ENCODE measurements around the gene ACAN. TPM values are rescaled to one million over a fixed set of nuclear protein-coding genes. Genes with fewer than 3 reads are reported as not detected.

The ACAN gene
- total RNA-seq, 2 experiments from 2014 or later = not detected

GRCh38 chr15:88891540-88892254 lies 88.5 kb downstream of the ACAN start:
- TF ChIP-seq CTCF (IDR thresholded peaks at IDR 0.05) = no peak
- DNase-seq (no peak), ATAC-seq (ENCODE audit: poor library complexity) (no peak)
- Mint-ChIP-seq H3K27ac (no peak overlapping the region), H3K36me3 (ENCODE audit: low read depth) (peaks cover 37% of the 10 kb centered on the region), H3K4me1 (ENCODE audit: low read depth) (peaks cover 22% of the 10 kb centered on the region), H3K27me3 (no peaks in the 10 kb centered on the region), H3K9me3 (no peaks in the 10 kb centered on the region), H3K4me3 (no peak overlapping the region)
- Histone ChIP-seq H3K9me3 (ENCODE audit: control insufficient read depth in 1 of 2, insufficient read depth in 1 of 2, low read length in 2 of 2) (no peaks in the 10 kb centered on the region), H3K4me1 (ENCODE audit: insufficient read depth, low read length) (peaks cover 29% of the 10 kb centered on the region), H3K27ac (ENCODE audit: low read depth in 1 of 2, low read length in 2 of 2) (no peak overlapping the region), H3K27me3 (ENCODE audit: control insufficient read depth in 1 of 2, insufficient read depth in 2 of 2, low read length in 2 of 2) (no peaks in the 10 kb centered on the region), H3K4me3 (ENCODE audit: low read length) (no peak overlapping the region), H3K36me3 (ENCODE audit: insufficient read depth, low read length) (peaks cover 23% of the 10 kb centered on the region)
- ChIA-PET POLR2A (interaction anchor here (0.6 to 4.0 kb wide), 3 partner anchors 13 to 136 kb away, joined by 3 to 49 read pairs (median 6); no protein-coding TSS in a partner anchor), CTCF (interaction anchor here (0.6 to 1.2 kb wide), 2 partner anchors 9 to 13 kb away, joined by 3 to 6 read pairs (median 4); no protein-coding TSS in a partner anchor)
- intact Hi-C loops (cut with DNase I, micrococcal nuclease) = loop anchor here (5.0 to 10.0 kb wide), 2 partner anchors 417 to 446 kb away; no protein-coding TSS in a partner anchor

DNA sequence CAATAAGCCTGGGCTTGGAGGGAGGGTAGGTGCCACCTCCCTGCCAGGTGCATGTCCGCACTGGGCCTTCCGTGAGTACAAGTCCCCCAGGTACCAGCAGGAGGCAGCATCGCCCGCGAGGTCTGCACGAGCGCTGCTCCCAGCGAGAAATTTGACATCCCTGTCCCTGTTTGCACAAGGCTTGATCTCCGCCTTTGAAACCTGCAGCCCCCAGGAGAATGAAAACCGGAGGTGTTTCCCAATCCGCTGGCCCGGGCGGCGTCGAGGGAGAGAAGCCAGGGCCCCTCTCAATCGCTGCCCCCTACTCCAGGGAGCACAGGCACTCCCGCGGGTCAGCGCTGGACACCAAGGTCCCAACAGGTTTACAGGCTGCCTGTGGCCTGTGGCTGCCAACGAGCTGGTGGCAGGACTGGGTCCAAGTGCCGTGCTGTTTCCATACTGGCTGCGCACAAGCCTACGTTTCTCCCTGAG lies 91.1 kb downstream of the ACAN start:
- H3K9me3 Mint-ChIP-seq = no peaks in the 10 kb centered on the region
- H3K36me3 Mint-ChIP-seq (ENCODE audit: low read depth) = peaks cover 22% of the 10 kb centered on the region
- intact Hi-C loops (cut with DNase I, micrococcal nuclease) = loop anchor here (1.0 to 10.0 kb wide), 8 partner anchors 10 to 443 kb away; no protein-coding TSS in a partner anchor
- Histone ChIP-seq H3K27ac (ENCODE audit: low read depth in 1 of 2, low read length in 2 of 2) (no peak overlapping the region), H3K4me3 (ENCODE audit: low read length) (peak overlapping the region; percentile 72), H3K9me3 (ENCODE audit: control insufficient read depth in 1 of 2, insufficient read depth in 1 of 2, low read length in 2 of 2) (no peaks in the 10 kb centered on the region), H3K4me1 (ENCODE audit: insufficient read depth, low read length) (peaks cover 44% of the 10 kb centered on the region), H3K27me3 (ENCODE audit: control insufficient read depth in 1 of 2, insufficient read depth in 2 of 2, low read length in 2 of 2) (no peaks in the 10 kb centered on the region), H3K36me3 (ENCODE audit: insufficient read depth, low read length) (peaks cover 22% of the 10 kb centered on the region)
- H3K4me1 Mint-ChIP-seq (ENCODE audit: low read depth) = peaks cover 34% of the 10 kb centered on the region
- peak; percentile 92 for TF ChIP-seq CTCF (IDR thresholded peaks at IDR 0.05)
- peak; percentile 69 for ATAC-seq (ENCODE audit: poor library complexity)
- peak overlapping the region; percentile 97 for H3K4me3 Mint-ChIP-seq
- H3K27me3 Mint-ChIP-seq = no peaks in the 10 kb centered on the region
- peak; percentile 81 to 94 (median 88) for DNase-seq
- ChIA-PET POLR2A (interaction anchor here (1.3 to 4.0 kb wide), 2 partner anchors 10 to 124 kb away, joined by 3 to 49 read pairs; no protein-coding TSS in a partner anchor), CTCF (interaction anchor here (0.6 to 4.6 kb wide), 4 partner anchors 10 to 270 kb away, joined by 3 to 38 read pairs (median 6); no protein-coding TSS in a partner anchor)
- peak overlapping the region; percentile 85 for H3K27ac Mint-ChIP-seq

- ChIA-PET POLR2A (interaction anchor here (0.9 to 4.0 kb wide), 3 partner anchors 9 to 268 kb away, joined by 3 to 49 read pairs (median 3); no protein-coding TSS in a partner anchor), CTCF (interaction anchor here (0.6 to 4.6 kb wide), 5 partner anchors 9 to 283 kb away, joined by 3 to 38 read pairs (median 4); no protein-coding TSS in a partner anchor)
- TF ChIP-seq CTCF (IDR thresholded peaks at IDR 0.05) = no peak
- peaks cover 34% of the 10 kb centered on the region for H3K4me1 Mint-ChIP-seq (ENCODE audit: low read depth)
- DNase-seq (peak; percentile 23 to 78 (median 47)), ATAC-seq (ENCODE audit: poor library complexity) (peak; percentile 18)
- H3K36me3 Mint-ChIP-seq (ENCODE audit: low read depth) = peaks cover 17% of the 10 kb centered on the region
- Histone ChIP-seq H3K36me3 (ENCODE audit: insufficient read depth, low read length) (peaks cover 20% of the 10 kb centered on the region), H3K4me1 (ENCODE audit: insufficient read depth, low read length) (peaks cover 44% of the 10 kb centered on the region), H3K27ac (ENCODE audit: low read depth in 1 of 2, low read length in 2 of 2) (peak within 1 kb of the TSS; percentile 34 to 74), H3K9me3 (ENCODE audit: control insufficient read depth in 1 of 2, insufficient read depth in 1 of 2, low read length in 2 of 2) (no peaks in the 10 kb centered on the region), H3K4me3 (ENCODE audit: low read length) (peak within 1 kb of the TSS; percentile 72), H3K27me3 (ENCODE audit: control insufficient read depth in 1 of 2, insufficient read depth in 2 of 2, low read length in 2 of 2) (no peaks in the 10 kb centered on the region)
- no peaks in the 10 kb centered on the region for H3K27me3 Mint-ChIP-seq
- intact Hi-C loops (cut with DNase I, micrococcal nuclease) = loop anchor here (1.0 to 10.0 kb wide), 9 partner anchors 9 to 442 kb away; partner anchors contain the start of genes MRPL46 (in 1 of the 2) and MRPS11 (in 1 of the 2)
- peak within 1 kb of the TSS; percentile 97 for H3K4me3 Mint-ChIP-seq
- H3K9me3 Mint-ChIP-seq = no peaks in the 10 kb centered on the region
- H3K27ac Mint-ChIP-seq = peak within 1 kb of the TSS; percentile 85
Measured at GRCh38 chr15:88894819-88895767, 91.9 kb downstream of the ACAN start, which contains the start of gene HAPLN3. HAPLN3 (minus strand) TSS chr15:88895544; CDS start chr15:88887298, 8,246 bp downstream.
